ENCODE results near the gene VPS13C.

VPS13C gene

GRCh38 chr15:61818801-61819200 is 241.4 kb downstream of the VPS13C start:
- no peak for DNase-seq (ENCODE audit: low read depth)
- no peak overlapping the region for H3K4me3 ChIP-seq (ENCODE audit: low read length)
- no peak for TF ChIP-seq CTCF (conservative IDR thresholded peaks at IDR 0.05; ENCODE audit: low read depth, low read length)

GRCh38 chr15:61816856-61817255 is 243.4 kb downstream of the VPS13C start:
- no peak for TF ChIP-seq CTCF (conservative IDR thresholded peaks at IDR 0.05; ENCODE audit: low read depth, low read length)
- no peak overlapping the region for H3K4me3 ChIP-seq (ENCODE audit: low read length)
- no peak for DNase-seq (ENCODE audit: low read depth)

GRCh38 chr15:61815356-61816083 is 244.7 kb downstream of the VPS13C start:
- DNase-seq (ENCODE audit: low read depth) = no peak
- TF ChIP-seq CTCF (conservative IDR thresholded peaks at IDR 0.05; ENCODE audit: low read depth, low read length) = no peak
- no peak overlapping the region for H3K4me3 ChIP-seq (ENCODE audit: low read length)

GRCh38 chr15:61812476-61812875 is 247.8 kb downstream of the VPS13C start:
- no peak for TF ChIP-seq CTCF (conservative IDR thresholded peaks at IDR 0.05; ENCODE audit: low read depth, low read length)
- no peak for DNase-seq (ENCODE audit: low read depth)
- H3K4me3 ChIP-seq (ENCODE audit: low read length) = no peak overlapping the region

- TF ChIP-seq CTCF (conservative IDR thresholded peaks at IDR 0.05; ENCODE audit: low read depth, low read length) = no peak
- no peak overlapping the region for H3K4me3 ChIP-seq (ENCODE audit: low read length)
- DNase-seq (ENCODE audit: low read depth) = no peak
Observed at GRCh38 chr15:61811952-61812351, 248.3 kb downstream of the VPS13C start.

GRCh38 chr15:61809216-61809615 is 251.0 kb downstream of the VPS13C start:
- DNase-seq (ENCODE audit: low read depth) = no peak
- no peak for TF ChIP-seq CTCF (conservative IDR thresholded peaks at IDR 0.05; ENCODE audit: low read depth, low read length)
- no peak overlapping the region for H3K4me3 ChIP-seq (ENCODE audit: low read length)

GRCh38 chr15:61807281-61807929 is 252.8 kb downstream of the VPS13C start:
- H3K4me3 ChIP-seq (ENCODE audit: low read length) = no peak overlapping the region
- no peak for TF ChIP-seq CTCF (conservative IDR thresholded peaks at IDR 0.05; ENCODE audit: low read depth, low read length)
- DNase-seq (ENCODE audit: low read depth) = no peak
